GM12865 (cell line): Measurements from ENCODE around the gene RRM2.

Source experiments
- DNase-seq: peaks from one replicate; pipeline ENCODE4 v3.0.0; 2010; ENCODE audit warnings: low read depth
- H3K4me3 ChIP-seq: 2 replicates; pipeline ENCODE4 v1.5.1; 2011; ENCODE audit warnings: mild to moderate bottlenecking, low read depth, low read length, control low read depth
- TF ChIP-seq, protein P1 (sequence below): IDR thresholded peaks from 2 replicates; pipeline ENCODE4 v1.5.1; 2011; ENCODE audit warnings: low read length, control low read depth, low read depth, inconsistent platforms; ENCODE audit not compliant: insufficient read depth; ENCODE audit errors: missing control alignments

The RRM2 gene

DNA sequence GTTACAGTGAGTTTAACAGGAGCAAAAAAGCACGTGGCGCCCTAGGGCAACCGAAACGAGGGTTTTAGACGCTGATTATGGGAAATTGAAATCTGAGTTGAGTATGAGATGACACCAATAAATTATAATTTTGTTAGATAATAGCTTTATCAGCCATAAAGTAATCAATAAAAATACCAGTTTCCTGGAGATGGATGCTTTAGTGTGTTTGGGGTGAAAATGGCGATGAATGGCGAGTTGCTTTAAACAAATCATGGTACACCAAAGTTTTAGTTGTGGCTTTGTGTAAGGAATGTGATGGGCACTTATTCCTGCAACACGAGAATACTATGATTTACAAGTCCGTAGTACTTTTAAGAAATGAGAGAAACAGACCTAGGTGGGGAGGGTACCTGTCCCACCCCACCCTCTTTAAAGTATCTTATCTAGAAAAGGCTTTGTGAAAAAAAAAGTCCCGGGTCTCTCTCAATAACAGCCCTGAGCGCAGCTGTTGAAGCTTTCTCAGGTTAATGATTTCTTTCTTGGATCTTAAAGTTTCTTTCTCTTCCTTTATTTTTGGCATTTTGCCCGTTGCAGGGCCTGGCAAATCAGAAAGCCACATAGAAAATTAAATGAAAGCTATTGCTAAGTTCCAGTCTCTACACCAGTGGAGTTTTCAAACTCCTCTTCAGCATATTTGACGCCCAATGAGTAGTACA lies 1.5 kb upstream of the RRM2 start:
- TF ChIP-seq, protein P1, sequence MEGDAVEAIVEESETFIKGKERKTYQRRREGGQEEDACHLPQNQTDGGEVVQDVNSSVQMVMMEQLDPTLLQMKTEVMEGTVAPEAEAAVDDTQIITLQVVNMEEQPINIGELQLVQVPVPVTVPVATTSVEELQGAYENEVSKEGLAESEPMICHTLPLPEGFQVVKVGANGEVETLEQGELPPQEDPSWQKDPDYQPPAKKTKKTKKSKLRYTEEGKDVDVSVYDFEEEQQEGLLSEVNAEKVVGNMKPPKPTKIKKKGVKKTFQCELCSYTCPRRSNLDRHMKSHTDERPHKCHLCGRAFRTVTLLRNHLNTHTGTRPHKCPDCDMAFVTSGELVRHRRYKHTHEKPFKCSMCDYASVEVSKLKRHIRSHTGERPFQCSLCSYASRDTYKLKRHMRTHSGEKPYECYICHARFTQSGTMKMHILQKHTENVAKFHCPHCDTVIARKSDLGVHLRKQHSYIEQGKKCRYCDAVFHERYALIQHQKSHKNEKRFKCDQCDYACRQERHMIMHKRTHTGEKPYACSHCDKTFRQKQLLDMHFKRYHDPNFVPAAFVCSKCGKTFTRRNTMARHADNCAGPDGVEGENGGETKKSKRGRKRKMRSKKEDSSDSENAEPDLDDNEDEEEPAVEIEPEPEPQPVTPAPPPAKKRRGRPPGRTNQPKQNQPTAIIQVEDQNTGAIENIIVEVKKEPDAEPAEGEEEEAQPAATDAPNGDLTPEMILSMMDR, result no peak
- DNase-seq, result peak; percentile 64
- peak overlapping the region; percentile 90 for H3K4me3 ChIP-seq

DNA sequence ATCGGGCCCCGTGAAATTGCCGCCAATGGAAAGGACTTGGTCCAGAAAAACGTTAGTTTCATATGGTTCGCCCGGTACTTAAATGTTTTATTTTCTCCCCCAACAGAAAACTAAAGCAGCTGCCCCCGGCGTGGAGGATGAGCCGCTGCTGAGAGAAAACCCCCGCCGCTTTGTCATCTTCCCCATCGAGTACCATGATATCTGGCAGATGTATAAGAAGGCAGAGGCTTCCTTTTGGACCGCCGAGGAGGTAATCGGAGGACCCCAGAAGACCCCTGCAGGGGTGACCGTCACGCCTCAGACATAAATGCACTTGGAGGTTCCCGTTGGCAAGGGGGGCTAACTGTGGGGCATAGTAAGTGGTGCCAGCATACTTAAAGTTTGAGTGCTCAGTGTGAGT lies 742 bp downstream of the RRM2 start:
- peak overlapping the region; percentile 90 for H3K4me3 ChIP-seq
- DNase-seq, result no peak
- TF ChIP-seq, protein P1, result no peak

DNA sequence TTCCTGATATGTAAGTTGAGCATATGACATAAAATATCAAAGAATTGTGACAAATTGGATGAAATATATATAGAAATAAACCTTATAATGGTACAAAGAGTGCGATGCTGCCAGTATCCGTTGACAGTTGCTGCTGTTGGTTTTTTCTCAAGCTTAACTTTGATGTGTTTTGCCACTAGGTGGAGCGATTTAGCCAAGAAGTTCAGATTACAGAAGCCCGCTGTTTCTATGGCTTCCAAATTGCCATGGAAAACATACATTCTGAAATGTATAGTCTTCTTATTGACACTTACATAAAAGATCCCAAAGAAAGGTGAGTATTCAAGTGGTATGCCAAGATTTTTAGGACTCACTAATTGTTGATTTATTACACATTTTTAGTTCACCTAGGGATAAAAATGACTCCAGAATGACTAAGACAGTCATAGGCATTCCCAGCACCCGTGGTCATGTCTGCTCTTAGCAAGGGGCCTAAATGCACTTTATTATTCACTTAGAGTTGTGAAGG lies 2.1 kb downstream of the RRM2 start:
- TF ChIP-seq, protein P1, result peak; percentile 55
- peak overlapping the region; percentile 90 for H3K4me3 ChIP-seq
- peak; percentile 82 for DNase-seq

DNA sequence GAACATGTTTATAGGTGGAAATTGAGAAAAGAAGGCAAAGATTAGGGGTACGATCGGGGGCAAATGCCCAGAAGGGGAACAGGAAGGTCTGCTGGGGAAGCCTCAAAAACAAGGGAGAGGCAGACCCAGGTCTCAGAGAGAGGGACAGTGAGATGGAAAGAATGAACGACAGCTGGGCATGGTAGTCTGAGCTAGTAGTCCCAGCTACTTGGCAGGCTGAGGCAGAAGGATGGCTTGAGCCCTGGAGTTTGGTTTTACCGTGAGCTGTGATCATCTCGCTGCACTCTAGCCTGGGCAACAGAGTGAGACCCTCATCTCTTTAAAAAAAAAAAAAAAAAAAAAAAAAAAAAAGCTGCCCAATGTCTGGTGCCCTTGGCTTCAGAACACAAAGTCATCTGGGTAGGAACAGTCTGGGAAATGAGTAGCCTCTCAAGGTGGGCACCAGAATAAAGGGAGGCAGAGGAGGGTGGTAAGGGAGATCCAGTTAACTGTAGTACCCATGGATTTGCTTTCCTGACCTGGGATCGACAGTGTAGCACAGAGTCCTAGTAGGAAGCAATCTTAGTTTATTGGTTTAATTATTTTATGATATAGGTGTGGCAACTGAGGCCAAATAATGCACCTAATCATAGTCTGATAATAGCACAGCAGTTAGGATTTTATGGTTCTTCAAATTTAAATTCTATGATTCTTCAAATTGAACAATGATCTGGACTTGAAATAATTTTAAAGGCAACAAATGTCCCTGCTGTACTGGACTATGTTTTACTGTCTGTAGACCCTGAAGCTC lies 3.5 kb downstream of the RRM2 start:
- no peak overlapping the region for H3K4me3 ChIP-seq
- DNase-seq, result no peak
- TF ChIP-seq, protein P1, result no peak

DNA sequence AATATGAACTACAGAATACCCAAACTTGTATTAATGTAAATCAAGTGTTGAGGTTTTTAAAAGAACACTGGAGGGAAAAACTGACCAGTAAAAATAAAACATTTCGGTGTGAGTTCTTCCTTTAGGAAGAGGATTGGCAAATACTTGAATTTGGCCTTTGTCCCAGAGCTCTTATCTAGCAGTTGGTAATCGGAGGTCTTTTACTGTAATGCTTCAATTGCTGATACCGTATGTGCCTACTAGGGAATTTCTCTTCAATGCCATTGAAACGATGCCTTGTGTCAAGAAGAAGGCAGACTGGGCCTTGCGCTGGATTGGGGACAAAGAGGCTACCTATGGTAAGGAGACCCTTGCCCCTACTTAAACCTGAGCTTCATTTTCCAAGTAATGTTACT lies 4.1 kb downstream of the RRM2 start:
- H3K4me3 ChIP-seq, result no peak overlapping the region
- TF ChIP-seq, protein P1, result no peak
- no peak for DNase-seq

DNA sequence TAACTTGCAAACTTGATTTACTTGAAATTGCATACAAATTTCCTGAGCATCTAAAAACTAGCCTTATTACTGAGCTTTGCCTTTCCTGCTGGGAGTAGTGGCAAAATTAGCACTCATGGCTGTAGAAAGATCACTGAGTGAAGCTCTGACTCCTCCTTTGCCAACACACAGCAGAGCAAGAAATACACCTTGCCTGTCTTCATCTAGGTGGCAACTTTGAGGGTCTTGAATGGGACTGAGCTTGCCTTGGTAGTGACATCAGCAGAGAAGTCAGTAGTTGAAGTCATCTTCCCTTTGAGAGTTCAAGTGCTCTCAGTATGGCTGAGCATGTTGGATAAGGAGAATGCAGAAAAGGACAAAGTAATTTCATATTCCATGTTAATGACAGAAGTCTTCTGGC lies 5.9 kb downstream of the RRM2 start:
- H3K4me3 ChIP-seq, result no peak overlapping the region
- no peak for DNase-seq
- TF ChIP-seq, protein P1, result no peak

DNA sequence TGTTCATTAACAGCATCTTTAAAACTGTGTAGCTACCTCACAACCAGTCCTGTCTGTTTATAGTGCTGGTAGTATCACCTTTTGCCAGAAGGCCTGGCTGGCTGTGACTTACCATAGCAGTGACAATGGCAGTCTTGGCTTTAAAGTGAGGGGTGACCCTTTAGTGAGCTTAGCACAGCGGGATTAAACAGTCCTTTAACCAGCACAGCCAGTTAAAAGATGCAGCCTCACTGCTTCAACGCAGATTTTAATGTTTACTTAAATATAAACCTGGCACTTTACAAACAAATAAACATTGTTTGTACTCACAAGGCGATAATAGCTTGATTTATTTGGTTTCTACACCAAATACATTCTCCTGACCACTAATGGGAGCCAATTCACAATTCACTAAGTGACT lies 7.0 kb downstream of the RRM2 start:
- no peak for DNase-seq
- TF ChIP-seq, protein P1, result no peak
- H3K4me3 ChIP-seq, result no peak overlapping the region
